Transverse colon (tissue), 3 donors: ENCODE results near the gene NFYB.

Experiments
- EP300 ChIP-seq: sonication (generic); formaldehyde crosslinking; IDR thresholded peaks from one replicate; pipeline ENCODE4 v1.6.1; 2017; ENCODE audit warnings: antibody characterized with exemption, low read depth
- POLR2A ChIP-seq: fragments of 450-650 bp; IDR thresholded peaks from one replicate; pipeline ENCODE4 v1.6.1; 2016; ENCODE audit warnings: antibody characterized with exemption, mild to moderate bottlenecking, moderate library complexity
- POLR2AphosphoS5 ChIP-seq, 3 donors: sonication (generic); formaldehyde crosslinking; IDR thresholded peaks; one replicate each; pipeline ENCODE4 v1.6.1; 2016; ENCODE audit warnings: antibody characterized with exemption in 3 of 3

GRCh38 chr12:104187446-104188155, 49.6 kb upstream of the NFYB start:
- TF ChIP-seq POLR2AphosphoS5 (IDR thresholded peaks at IDR 0.05) (no peak), EP300 (no peak), POLR2A (no peak)
